Measurements from ENCODE around the gene CNTNAP3.
"Not testable (repeated sequence)": the region's sequence is repeated elsewhere in the genome, so short reads cannot be mapped to it uniquely, and the experiment has no call there.

The CNTNAP3 gene

DNA sequence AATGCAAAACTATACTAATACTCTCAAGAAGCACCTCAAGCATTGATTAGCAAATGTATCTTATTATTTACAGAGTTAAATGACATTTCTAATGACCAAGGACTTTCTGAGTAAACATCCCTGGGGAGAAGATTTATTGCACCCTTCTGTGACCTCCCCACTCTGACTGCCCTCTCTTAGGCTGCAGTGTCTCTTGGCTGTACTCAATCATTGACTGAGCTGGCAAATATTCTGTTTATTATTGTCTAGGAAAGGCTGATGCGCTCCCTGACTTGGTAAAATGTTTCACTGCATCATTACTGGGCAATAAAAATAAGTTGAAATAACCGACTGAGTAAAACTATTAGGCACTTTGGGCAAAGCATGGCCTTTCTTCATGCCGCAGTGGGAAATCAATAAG, 130.3 kb downstream of the CNTNAP3 start:
- not testable (repeated sequence) for DNase-seq (ENCODE audit: low read depth, low spot score); H3K4me1 ChIP-seq (ENCODE audit: control insufficient read depth, insufficient read depth, low read length); H3K4me3 ChIP-seq (ENCODE audit: low read length); H3K27ac ChIP-seq (ENCODE audit: low read length); H3K27me3 ChIP-seq (ENCODE audit: control insufficient read depth, insufficient read depth, low read length); H3K36me3 ChIP-seq (ENCODE audit: control insufficient read depth, insufficient read depth, low read length); H3K9me3 ChIP-seq (ENCODE audit: control insufficient read depth, insufficient read depth, low read length)
- no CpG with 5 or more reads among the region's 3 CpGs for WGBS (ENCODE audit: insufficient coverage, insufficient read length)

DNA sequence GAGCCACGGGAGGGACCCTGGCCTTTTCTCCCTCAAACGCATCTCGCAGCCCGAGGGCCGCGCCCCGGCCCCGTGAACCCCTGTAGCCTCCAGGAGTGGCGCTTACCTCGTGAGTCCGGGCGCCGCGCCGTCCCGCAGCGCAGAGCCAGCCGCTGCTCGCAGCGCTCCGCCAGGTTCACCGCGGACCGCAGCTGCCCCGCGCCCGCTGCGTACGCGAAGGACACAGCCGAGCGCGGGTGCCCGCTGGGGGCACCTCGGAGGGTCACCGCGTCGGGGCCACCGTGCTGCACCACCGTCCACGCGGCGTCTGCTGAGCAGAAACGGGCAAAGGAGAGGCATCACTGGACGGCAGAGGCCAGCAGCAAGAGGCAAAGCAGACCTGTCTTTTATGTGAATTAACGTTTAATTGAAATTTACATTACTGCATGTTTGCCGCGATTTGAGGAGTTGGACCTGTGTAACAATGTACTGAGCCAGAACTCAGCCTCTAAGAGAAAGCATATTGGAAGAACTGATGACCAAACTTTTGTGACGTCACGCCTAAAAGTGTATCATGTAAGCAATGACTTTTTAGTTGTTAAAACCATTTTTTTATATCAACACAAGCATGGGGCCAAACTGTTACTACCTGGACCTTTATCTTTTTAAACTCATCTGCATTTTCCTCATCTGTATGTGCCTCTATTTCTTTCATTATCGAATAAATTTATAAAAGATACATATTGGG, 155.0 kb downstream of the CNTNAP3 start:
- H3K4me3 ChIP-seq (ENCODE audit: low read length); H3K36me3 ChIP-seq (ENCODE audit: control insufficient read depth, insufficient read depth, low read length); H3K4me1 ChIP-seq (ENCODE audit: control insufficient read depth, insufficient read depth, low read length); H3K27me3 ChIP-seq (ENCODE audit: control insufficient read depth, insufficient read depth, low read length); DNase-seq (ENCODE audit: low read depth, low spot score); H3K9me3 ChIP-seq (ENCODE audit: control insufficient read depth, insufficient read depth, low read length); H3K27ac ChIP-seq (ENCODE audit: low read length): not testable (repeated sequence)
- WGBS (ENCODE audit: insufficient coverage, insufficient read length), result no CpG with 5 or more reads among the region's 51 CpGs

- H3K36me3 ChIP-seq (ENCODE audit: control insufficient read depth, insufficient read depth, low read length); H3K27ac ChIP-seq (ENCODE audit: low read length); H3K27me3 ChIP-seq (ENCODE audit: control insufficient read depth, insufficient read depth, low read length); DNase-seq (ENCODE audit: low read depth, low spot score); H3K9me3 ChIP-seq (ENCODE audit: control insufficient read depth, insufficient read depth, low read length); H3K4me1 ChIP-seq (ENCODE audit: control insufficient read depth, insufficient read depth, low read length); H3K4me3 ChIP-seq (ENCODE audit: low read length): not testable (repeated sequence)
- WGBS (ENCODE audit: insufficient coverage, insufficient read length), result no CpG with 5 or more reads among the region's 2 CpGs
These were observed 166.6 kb downstream of the CNTNAP3 start for GRCh38 chr9:39121401-39121800.

DNA sequence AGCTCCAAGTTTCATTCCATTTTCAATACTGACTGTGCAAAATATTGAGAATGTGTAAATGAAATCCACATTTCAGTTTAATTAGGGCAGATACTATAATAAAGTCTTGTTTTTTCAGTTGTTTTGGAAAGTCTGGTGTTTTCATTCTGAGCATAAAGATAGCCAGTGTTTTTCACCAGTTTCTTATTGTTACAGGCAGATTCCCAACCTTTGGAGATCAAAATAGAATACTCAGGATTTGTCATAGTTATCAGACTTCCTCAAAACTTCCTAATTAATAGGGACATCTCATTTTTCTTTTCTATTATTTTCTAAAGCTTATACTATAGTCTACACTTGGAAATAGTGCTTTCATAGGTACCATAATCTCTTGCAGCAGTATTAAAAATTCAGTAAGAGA, 176.2 kb downstream of the CNTNAP3 start:
- not testable (repeated sequence) for H3K27ac ChIP-seq (ENCODE audit: low read length); H3K36me3 ChIP-seq (ENCODE audit: control insufficient read depth, insufficient read depth, low read length); DNase-seq (ENCODE audit: low read depth, low spot score); H3K4me3 ChIP-seq (ENCODE audit: low read length); H3K4me1 ChIP-seq (ENCODE audit: control insufficient read depth, insufficient read depth, low read length); H3K9me3 ChIP-seq (ENCODE audit: control insufficient read depth, insufficient read depth, low read length); H3K27me3 ChIP-seq (ENCODE audit: control insufficient read depth, insufficient read depth, low read length)

GRCh38 chr9:39108145-39108544, 179.8 kb downstream of the CNTNAP3 start:
- Histone ChIP-seq H3K27ac (ENCODE audit: low read length) (no peak overlapping the region), H3K4me3 (ENCODE audit: low read length) (no peak overlapping the region), H3K4me1 (ENCODE audit: control insufficient read depth, insufficient read depth, low read length) (no peaks in the 10 kb centered on the region), H3K27me3 (ENCODE audit: control insufficient read depth, insufficient read depth, low read length) (no peaks in the 10 kb centered on the region), H3K36me3 (ENCODE audit: control insufficient read depth, insufficient read depth, low read length) (no peaks in the 10 kb centered on the region), H3K9me3 (ENCODE audit: control insufficient read depth, insufficient read depth, low read length) (no peaks in the 10 kb centered on the region)
- DNase-seq (ENCODE audit: low read depth, low spot score), result no peak
- WGBS (ENCODE audit: insufficient coverage, insufficient read length), result no CpG with 5 or more reads among the region's 9 CpGs

- H3K4me1 ChIP-seq (ENCODE audit: control insufficient read depth, insufficient read depth, low read length); H3K9me3 ChIP-seq (ENCODE audit: control insufficient read depth, insufficient read depth, low read length); H3K27ac ChIP-seq (ENCODE audit: low read length); DNase-seq (ENCODE audit: low read depth, low spot score); H3K36me3 ChIP-seq (ENCODE audit: control insufficient read depth, insufficient read depth, low read length); H3K4me3 ChIP-seq (ENCODE audit: low read length); H3K27me3 ChIP-seq (ENCODE audit: control insufficient read depth, insufficient read depth, low read length): not testable (repeated sequence)
- WGBS (ENCODE audit: insufficient coverage, insufficient read length), result no CpG with 5 or more reads among the region's 1 CpG
These were observed 190.8 kb downstream of the CNTNAP3 start for GRCh38 chr9:39097208-39097607.

GRCh38 chr9:39085311-39085710, 202.7 kb downstream of the CNTNAP3 start:
- H3K9me3 ChIP-seq (ENCODE audit: control insufficient read depth, insufficient read depth, low read length); H3K4me3 ChIP-seq (ENCODE audit: low read length); H3K36me3 ChIP-seq (ENCODE audit: control insufficient read depth, insufficient read depth, low read length); H3K4me1 ChIP-seq (ENCODE audit: control insufficient read depth, insufficient read depth, low read length); H3K27me3 ChIP-seq (ENCODE audit: control insufficient read depth, insufficient read depth, low read length); H3K27ac ChIP-seq (ENCODE audit: low read length); DNase-seq (ENCODE audit: low read depth, low spot score): not testable (repeated sequence)
- no CpG with 5 or more reads among the region's 5 CpGs for WGBS (ENCODE audit: insufficient coverage, insufficient read length)

- DNase-seq (ENCODE audit: low read depth, low spot score); H3K9me3 ChIP-seq (ENCODE audit: control insufficient read depth, insufficient read depth, low read length): not testable (repeated sequence)
These were observed 205.4 kb downstream of the CNTNAP3 start for GRCh38 chr9:39082574-39082973.

GRCh38 chr9:39080081-39080480, 207.9 kb downstream of the CNTNAP3 start:
- not testable (repeated sequence) for H3K9me3 ChIP-seq (ENCODE audit: control insufficient read depth, insufficient read depth, low read length); H3K36me3 ChIP-seq (ENCODE audit: control insufficient read depth, insufficient read depth, low read length); H3K4me3 ChIP-seq (ENCODE audit: low read length); DNase-seq (ENCODE audit: low read depth, low spot score); H3K4me1 ChIP-seq (ENCODE audit: control insufficient read depth, insufficient read depth, low read length); H3K27me3 ChIP-seq (ENCODE audit: control insufficient read depth, insufficient read depth, low read length); H3K27ac ChIP-seq (ENCODE audit: low read length)
- no CpG with 5 or more reads among the region's 3 CpGs for WGBS (ENCODE audit: insufficient coverage, insufficient read length)

More at GRCh38 chr9:39082574-39082973, 205.4 kb downstream of the CNTNAP3 start:
- H3K27me3 ChIP-seq (ENCODE audit: control insufficient read depth, insufficient read depth, low read length); H3K4me3 ChIP-seq (ENCODE audit: low read length); H3K36me3 ChIP-seq (ENCODE audit: control insufficient read depth, insufficient read depth, low read length); H3K27ac ChIP-seq (ENCODE audit: low read length); H3K4me1 ChIP-seq (ENCODE audit: control insufficient read depth, insufficient read depth, low read length): not testable (repeated sequence)
- WGBS (ENCODE audit: insufficient coverage, insufficient read length), result no CpG with 5 or more reads among the region's 4 CpGs

DNA sequence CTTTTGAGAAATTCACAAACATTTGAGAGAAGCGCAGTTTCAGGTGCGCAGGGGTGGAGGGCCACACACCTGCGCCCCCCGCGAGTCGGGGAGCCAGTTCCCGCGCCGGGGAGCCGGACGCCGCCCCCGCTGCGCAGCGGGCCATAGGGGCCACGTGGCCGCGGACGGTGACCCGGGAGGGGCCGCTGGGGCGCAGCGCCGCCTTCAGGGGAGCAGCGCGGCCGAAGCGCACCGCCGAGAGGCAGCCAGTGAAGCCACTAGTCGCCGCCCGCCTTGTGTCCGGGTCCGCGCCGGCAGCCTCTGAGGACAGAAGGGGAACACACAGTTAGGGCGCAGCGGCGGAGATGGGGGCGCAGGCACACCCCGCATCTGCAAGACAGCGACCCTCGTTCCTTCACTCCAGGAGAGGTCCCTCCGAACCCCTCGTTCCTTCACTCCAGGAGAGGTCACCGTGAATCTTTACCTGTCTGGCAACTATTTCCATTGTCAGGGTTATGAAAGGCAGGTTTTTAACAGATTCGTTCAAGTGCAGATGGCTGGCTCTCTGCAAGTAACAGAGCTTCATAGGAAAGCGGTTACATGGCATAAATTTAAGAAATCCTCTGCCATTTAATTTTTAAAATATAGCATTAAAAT, 209.2 kb downstream of the CNTNAP3 start:
- not testable (repeated sequence) for H3K27me3 ChIP-seq (ENCODE audit: control insufficient read depth, insufficient read depth, low read length); H3K27ac ChIP-seq (ENCODE audit: low read length); H3K9me3 ChIP-seq (ENCODE audit: control insufficient read depth, insufficient read depth, low read length); H3K36me3 ChIP-seq (ENCODE audit: control insufficient read depth, insufficient read depth, low read length); H3K4me1 ChIP-seq (ENCODE audit: control insufficient read depth, insufficient read depth, low read length)
- peak overlapping the region; percentile 29; the same call in 1 of the 2 replicates for H3K4me3 ChIP-seq (ENCODE audit: low read length)
- WGBS (ENCODE audit: insufficient coverage, insufficient read length), result no CpG with 5 or more reads among the region's 49 CpGs
- peak; percentile 25 for DNase-seq (ENCODE audit: low read depth, low spot score)

- DNase-seq (ENCODE audit: low read depth, low spot score); H3K4me1 ChIP-seq (ENCODE audit: control insufficient read depth, insufficient read depth, low read length); H3K36me3 ChIP-seq (ENCODE audit: control insufficient read depth, insufficient read depth, low read length); H3K4me3 ChIP-seq (ENCODE audit: low read length); H3K27ac ChIP-seq (ENCODE audit: low read length); H3K27me3 ChIP-seq (ENCODE audit: control insufficient read depth, insufficient read depth, low read length); H3K9me3 ChIP-seq (ENCODE audit: control insufficient read depth, insufficient read depth, low read length): not testable (repeated sequence)
- no CpG with 5 or more reads among the region's 8 CpGs for WGBS (ENCODE audit: insufficient coverage, insufficient read length)
These were observed 214.4 kb downstream of the CNTNAP3 start for GRCh38 chr9:39073537-39073936.
